HepG2 (cell line): ENCODE data around the gene CTXN3. TPM values are rescaled to one million over a fixed set of nuclear protein-coding genes. Genes with fewer than 3 reads are reported as not detected.

Experiments used
- ATF7 ChIP-seq, 2 experiments: fragments of 450-650 bp in 1 of 2; sonication (generic) in 1 of 2; formaldehyde crosslinking in 1 of 2; IDR thresholded peaks; 2 replicates each; pipeline versions ENCODE4 v1.4.0 to v1.6.1; 2016 to 2020; ENCODE audit warnings: antibody characterized with exemption in 1 of 2, mild to moderate bottlenecking in 1 of 2, missing genetic modification reagents in 1 of 2
- MLLT10 ChIP-seq: sonication (generic); formaldehyde crosslinking; IDR thresholded peaks from 2 replicates; pipeline ENCODE4 v1.4.0; 2020; ENCODE audit warnings: missing genetic modification reagents
- ZBTB38 ChIP-seq: sonication (generic); formaldehyde crosslinking; IDR thresholded peaks from 2 replicates; pipeline ENCODE4 v1.5.1; 2020; ENCODE audit warnings: mild to moderate bottlenecking, missing genetic modification reagents
- ZNF44 ChIP-seq: sonication (generic); formaldehyde crosslinking; IDR thresholded peaks from 2 replicates; pipeline ENCODE4 v1.5.1; 2020; ENCODE audit warnings: mild to moderate bottlenecking, missing genetic modification reagents
- ZNF674 ChIP-seq: sonication (generic); formaldehyde crosslinking; IDR thresholded peaks from 2 replicates; pipeline ENCODE4 v1.5.0; 2020; ENCODE audit warnings: low read depth, mild to moderate bottlenecking, missing genetic modification reagents
- polyA plus RNA-seq, 8 experiments: library from polyadenylated mRNA; depleted of rRNA in 3 of 8; stranded (reverse) in 7 of 8; unstranded in 1 of 8; fragments of >200 nt; fragmentation: Illumina TruSeq in 4 of 8; extraction: Trizol in 4 of 8; gene quantifications; 2 replicates each; pipeline versions ENCODE4 v1.2.1 to v1.2.3, GENCODE V29; 2011 to 2016; ENCODE audit warnings: low read depth in 4 of 8, missing spikeins in 1 of 8, mixed read lengths in 1 of 8; ENCODE audit not compliant: insufficient read depth in 1 of 8
- total RNA-seq, 5 experiments: library from RNA; depleted of rRNA; stranded (reverse); fragments of >200 nt; fragmentation: Illumina TruSeq; extraction: Trizol; gene quantifications; 2 replicates each; pipeline ENCODE4 v1.2.3, GENCODE V29; 2016; ENCODE audit warnings: low read depth in 1 of 5
- TF ChIP-seq, protein P1 (sequence below): sonication (generic); formaldehyde crosslinking; IDR thresholded peaks from 2 replicates; pipeline ENCODE4 v1.4.0; 2020; ENCODE audit warnings: mild to moderate bottlenecking, missing genetic modification reagents
- TF ChIP-seq, protein P2 (sequence below): sonication (generic); formaldehyde crosslinking; conservative IDR thresholded peaks from 2 replicates; pipeline ENCODE4 v1.8.0; 2022; ENCODE audit warnings: missing genetic modification reagents
- TF ChIP-seq, protein P3 (sequence below): sonication (generic); formaldehyde crosslinking; IDR thresholded peaks from 2 replicates; pipeline ENCODE4 v1.5.0; 2020; ENCODE audit warnings: mild to moderate bottlenecking, missing genetic modification reagents

CTXN3 gene
- total and polyA plus RNA-seq, 2 of the 13 experiments (the other 11 are each of a cell fraction or from before 2014, with no cell fraction given): not detected

DNA sequence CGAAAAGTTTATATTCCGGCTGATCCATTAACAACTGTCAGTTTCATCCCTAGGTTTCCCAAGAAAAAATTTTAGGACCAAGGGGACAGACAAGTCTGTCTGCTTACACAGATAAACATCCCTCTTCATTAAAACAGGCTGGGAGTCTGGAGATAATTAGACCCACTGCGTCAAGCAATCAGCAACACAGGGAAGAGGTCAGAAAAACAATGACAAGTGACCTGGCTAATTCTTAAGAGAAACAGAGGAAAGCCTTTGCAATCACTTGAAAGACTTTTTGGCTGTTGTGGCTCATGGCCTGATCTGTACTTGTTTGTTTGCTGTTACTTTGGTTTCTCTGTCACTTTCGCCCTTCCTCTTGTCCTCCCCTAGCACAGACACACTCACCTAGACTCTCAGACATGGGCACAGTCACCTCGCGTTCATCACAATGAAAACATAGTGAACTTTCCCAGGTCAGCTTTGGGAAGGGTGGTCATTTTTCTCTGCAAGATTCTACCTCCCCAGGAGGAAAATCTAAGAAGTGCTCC, 51.4 kb downstream of the CTXN3 start (continued):
- TF ChIP-seq, protein P1, sequence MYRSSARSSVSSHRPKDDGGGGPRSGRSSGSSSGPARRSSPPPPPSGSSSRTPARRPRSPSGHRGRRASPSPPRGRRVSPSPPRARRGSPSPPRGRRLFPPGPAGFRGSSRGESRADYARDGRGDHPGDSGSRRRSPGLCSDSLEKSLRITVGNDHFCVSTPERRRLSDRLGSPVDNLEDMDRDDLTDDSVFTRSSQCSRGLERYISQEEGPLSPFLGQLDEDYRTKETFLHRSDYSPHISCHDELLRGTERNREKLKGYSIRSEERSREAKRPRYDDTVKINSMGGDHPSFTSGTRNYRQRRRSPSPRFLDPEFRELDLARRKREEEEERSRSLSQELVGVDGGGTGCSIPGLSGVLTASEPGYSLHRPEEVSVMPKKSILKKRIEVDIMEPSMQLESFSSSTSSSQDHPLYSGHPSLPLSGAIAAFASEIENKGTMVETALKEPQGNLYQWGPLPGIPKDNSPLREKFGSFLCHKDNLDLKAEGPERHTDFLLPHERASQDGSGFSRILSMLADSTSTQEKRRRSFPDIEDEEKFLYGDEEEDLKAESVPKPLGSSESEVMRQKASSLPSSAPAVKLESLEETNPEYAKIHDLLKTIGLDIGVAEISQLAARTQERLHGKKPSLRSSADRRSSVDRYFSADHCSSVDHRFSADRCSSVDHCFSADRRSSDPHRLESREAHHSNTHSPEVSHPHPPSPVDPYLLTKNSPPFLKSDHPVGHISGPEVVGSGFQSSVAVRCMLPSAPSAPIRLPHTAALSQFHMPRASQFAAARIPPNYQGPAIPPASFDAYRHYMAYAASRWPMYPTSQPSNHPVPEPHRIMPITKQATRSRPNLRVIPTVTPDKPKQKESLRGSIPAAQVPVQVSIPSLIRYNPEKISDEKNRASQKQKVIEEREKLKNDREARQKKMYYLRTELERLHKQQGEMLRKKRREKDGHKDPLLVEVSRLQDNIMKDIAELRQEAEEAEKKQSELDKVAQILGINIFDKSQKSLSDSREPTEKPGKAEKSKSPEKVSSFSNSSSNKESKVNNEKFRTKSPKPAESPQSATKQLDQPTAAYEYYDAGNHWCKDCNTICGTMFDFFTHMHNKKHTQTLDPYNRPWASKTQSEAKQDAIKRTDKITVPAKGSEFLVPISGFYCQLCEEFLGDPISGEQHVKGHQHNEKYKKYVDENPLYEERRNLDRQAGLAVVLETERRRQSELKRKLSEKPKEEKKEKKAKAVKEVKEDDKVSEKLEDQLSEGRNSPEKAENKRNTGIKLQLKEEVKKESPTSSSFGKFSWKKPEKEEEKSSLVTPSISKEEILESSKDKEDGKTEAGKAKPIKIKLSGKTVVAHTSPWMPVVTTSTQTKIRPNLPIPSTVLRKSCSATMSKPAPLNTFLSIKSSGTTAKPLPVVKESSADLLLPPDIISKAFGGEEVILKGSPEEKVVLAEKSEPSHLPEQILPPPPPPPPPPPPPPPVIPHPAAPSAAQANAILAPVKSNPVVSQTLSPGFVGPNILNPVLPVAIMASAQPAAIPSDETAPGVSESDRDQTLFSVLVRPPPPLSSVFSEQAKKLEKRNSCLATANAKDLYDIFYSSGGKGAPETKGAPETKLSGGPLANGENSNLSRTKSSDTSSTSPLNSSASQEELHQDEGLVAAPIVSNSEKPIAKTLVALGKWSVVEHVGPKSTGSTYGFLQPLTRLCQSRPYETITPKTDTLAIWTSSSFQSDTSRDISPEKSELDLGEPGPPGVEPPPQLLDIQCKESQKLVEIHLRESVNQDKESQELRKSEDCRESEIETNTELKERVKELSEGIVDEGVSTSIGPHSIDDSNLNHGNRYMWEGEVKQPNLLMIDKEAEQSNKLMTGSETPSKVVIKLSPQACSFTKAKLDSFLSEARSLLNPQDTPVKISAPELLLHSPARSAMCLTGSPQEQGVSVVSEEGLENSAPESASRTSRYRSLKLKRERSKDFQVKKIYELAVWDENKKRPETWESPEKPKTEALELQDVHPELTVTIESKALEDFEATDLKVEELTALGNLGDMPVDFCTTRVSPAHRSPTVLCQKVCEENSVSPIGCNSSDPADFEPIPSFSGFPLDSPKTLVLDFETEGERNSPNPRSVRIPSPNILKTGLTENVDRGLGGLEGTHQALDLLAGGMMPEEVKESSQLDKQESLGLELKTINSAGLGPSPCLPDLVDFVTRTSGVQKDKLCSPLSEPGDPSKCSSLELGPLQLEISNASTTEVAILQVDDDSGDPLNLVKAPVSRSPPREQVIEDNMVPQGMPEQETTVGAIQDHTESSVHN (CRISPR knock-in tag): no peak
- TF ChIP-seq, protein P2, sequence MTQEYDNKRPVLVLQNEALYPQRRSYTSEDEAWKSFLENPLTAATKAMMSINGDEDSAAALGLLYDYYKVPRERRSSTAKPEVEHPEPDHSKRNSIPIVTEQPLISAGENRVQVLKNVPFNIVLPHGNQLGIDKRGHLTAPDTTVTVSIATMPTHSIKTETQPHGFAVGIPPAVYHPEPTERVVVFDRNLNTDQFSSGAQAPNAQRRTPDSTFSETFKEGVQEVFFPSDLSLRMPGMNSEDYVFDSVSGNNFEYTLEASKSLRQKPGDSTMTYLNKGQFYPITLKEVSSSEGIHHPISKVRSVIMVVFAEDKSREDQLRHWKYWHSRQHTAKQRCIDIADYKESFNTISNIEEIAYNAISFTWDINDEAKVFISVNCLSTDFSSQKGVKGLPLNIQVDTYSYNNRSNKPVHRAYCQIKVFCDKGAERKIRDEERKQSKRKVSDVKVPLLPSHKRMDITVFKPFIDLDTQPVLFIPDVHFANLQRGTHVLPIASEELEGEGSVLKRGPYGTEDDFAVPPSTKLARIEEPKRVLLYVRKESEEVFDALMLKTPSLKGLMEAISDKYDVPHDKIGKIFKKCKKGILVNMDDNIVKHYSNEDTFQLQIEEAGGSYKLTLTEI (CRISPR knock-in tag): no peak
- TF ChIP-seq MLLT10 (CRISPR knock-in tag) (no peak), ZNF674 (no peak), ZBTB38 (no peak), ATF7 (IDR thresholded peaks at IDR 0.05) (no peak), ATF7 (CRISPR knock-in tag; IDR thresholded peaks at IDR 0.05) (no peak), ZNF44 (CRISPR knock-in tag) (no peak)
- TF ChIP-seq, protein P3, sequence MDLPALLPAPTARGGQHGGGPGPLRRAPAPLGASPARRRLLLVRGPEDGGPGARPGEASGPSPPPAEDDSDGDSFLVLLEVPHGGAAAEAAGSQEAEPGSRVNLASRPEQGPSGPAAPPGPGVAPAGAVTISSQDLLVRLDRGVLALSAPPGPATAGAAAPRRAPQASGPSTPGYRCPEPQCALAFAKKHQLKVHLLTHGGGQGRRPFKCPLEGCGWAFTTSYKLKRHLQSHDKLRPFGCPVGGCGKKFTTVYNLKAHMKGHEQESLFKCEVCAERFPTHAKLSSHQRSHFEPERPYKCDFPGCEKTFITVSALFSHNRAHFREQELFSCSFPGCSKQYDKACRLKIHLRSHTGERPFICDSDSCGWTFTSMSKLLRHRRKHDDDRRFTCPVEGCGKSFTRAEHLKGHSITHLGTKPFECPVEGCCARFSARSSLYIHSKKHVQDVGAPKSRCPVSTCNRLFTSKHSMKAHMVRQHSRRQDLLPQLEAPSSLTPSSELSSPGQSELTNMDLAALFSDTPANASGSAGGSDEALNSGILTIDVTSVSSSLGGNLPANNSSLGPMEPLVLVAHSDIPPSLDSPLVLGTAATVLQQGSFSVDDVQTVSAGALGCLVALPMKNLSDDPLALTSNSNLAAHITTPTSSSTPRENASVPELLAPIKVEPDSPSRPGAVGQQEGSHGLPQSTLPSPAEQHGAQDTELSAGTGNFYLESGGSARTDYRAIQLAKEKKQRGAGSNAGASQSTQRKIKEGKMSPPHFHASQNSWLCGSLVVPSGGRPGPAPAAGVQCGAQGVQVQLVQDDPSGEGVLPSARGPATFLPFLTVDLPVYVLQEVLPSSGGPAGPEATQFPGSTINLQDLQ (CRISPR knock-in tag): no peak
